Astrocyte (in vitro differentiated cells and primary cell): ENCODE results near the gene GBGT1. TPM values are rescaled to one million over a fixed set of nuclear protein-coding genes. Genes with fewer than 3 reads are reported as not detected.

Source experiments
- DNase-seq: peaks from one replicate; pipeline ENCODE4 v3.0.0-alpha.2; 2010; ENCODE audit warnings: low read depth
- FAIRE-seq: peaks from 2 replicates; lab custom pipeline; 2011; peaks lifted over from hg19 to GRCh38; lab: Jason Lieb, UNC
- H2AFZ ChIP-seq: 2 replicates; pipeline ENCODE4 v1.6.0; 2012; ENCODE audit warnings: low read depth, low read length, inconsistent platforms
- H3K27ac ChIP-seq: 2 replicates; pipeline ENCODE4 v1.5.1; 2011; ENCODE audit warnings: low read depth, low read length, inconsistent platforms
- H3K27me3 ChIP-seq: 2 replicates; pipeline ENCODE4 v1.6.0; 2011; ENCODE audit warnings: low read length, inconsistent platforms; ENCODE audit not compliant: insufficient read depth
- H3K36me3 ChIP-seq: 2 replicates; pipeline ENCODE4 v1.5.1; 2011; ENCODE audit warnings: low read length, inconsistent platforms; ENCODE audit not compliant: insufficient read depth
- H3K4me1 ChIP-seq: 2 replicates; pipeline ENCODE4 v1.5.1; 2011; ENCODE audit warnings: low read length, inconsistent platforms; ENCODE audit not compliant: insufficient read depth
- H3K4me2 ChIP-seq: 2 replicates; pipeline ENCODE4 v1.6.0; 2012; ENCODE audit warnings: low read length, inconsistent platforms
- H3K4me3 ChIP-seq: 2 replicates; pipeline ENCODE4 v1.5.1; 2011; ENCODE audit warnings: low read depth, mild to moderate bottlenecking, low read length, inconsistent platforms; ENCODE audit not compliant: insufficient read depth
- H3K79me2 ChIP-seq: 2 replicates; pipeline ENCODE4 v1.6.0; 2012; ENCODE audit warnings: mild to moderate bottlenecking, low read length, inconsistent platforms; ENCODE audit not compliant: insufficient read depth
- H3K9ac ChIP-seq: 2 replicates; pipeline ENCODE4 v1.6.0; 2012; ENCODE audit warnings: mild to moderate bottlenecking, low read length, inconsistent platforms
- H3K9me3 ChIP-seq: 2 replicates; pipeline ENCODE4 v1.5.1; 2012; ENCODE audit warnings: low read depth, mild to moderate bottlenecking, low read length, inconsistent platforms; ENCODE audit not compliant: insufficient read depth
- H4K20me1 ChIP-seq: 2 replicates; pipeline ENCODE4 v1.6.0; 2012; ENCODE audit warnings: low read length, inconsistent platforms; ENCODE audit not compliant: insufficient read depth
- H3K27ac Mint-ChIP-seq: one replicate; pipeline ENCODE4 v1.8.0; 2021; ENCODE audit warnings: mild to moderate bottlenecking, mixed read lengths; ENCODE audit not compliant: unreplicated experiment
- H3K27me3 Mint-ChIP-seq: one replicate; pipeline ENCODE4 v1.8.0; 2021; ENCODE audit warnings: low read depth, mixed read lengths; ENCODE audit not compliant: unreplicated experiment
- H3K36me3 Mint-ChIP-seq: one replicate; pipeline ENCODE4 v1.8.0; 2021; ENCODE audit warnings: low read depth, mixed read lengths; ENCODE audit not compliant: unreplicated experiment
- H3K4me1 Mint-ChIP-seq: one replicate; pipeline ENCODE4 v1.8.0; 2021; ENCODE audit warnings: low read depth, mixed read lengths; ENCODE audit not compliant: unreplicated experiment
- H3K4me3 Mint-ChIP-seq: one replicate; pipeline ENCODE4 v1.8.0; 2021; ENCODE audit warnings: mild to moderate bottlenecking, moderate library complexity, mixed read lengths; ENCODE audit not compliant: unreplicated experiment
- H3K9me3 Mint-ChIP-seq: one replicate; pipeline ENCODE4 v1.8.0; 2021; ENCODE audit warnings: mild to moderate bottlenecking, mixed read lengths; ENCODE audit not compliant: unreplicated experiment
- EZH2 ChIP-seq: IDR thresholded peaks from 2 replicates; pipeline ENCODE4 v1.6.1; 2012; ENCODE audit warnings: mild to moderate bottlenecking, low read length, inconsistent platforms; ENCODE audit not compliant: insufficient read depth
- total RNA-seq: library from RNA; stranded (reverse); gene quantifications from 2 replicates; pipeline ENCODE4 v1.2.1, GENCODE V29; 2021
- TF ChIP-seq, protein P1 (sequence below): IDR thresholded peaks from 2 replicates; pipeline ENCODE4 v1.5.1; 2011; ENCODE audit warnings: low read depth, mild to moderate bottlenecking, inconsistent platforms, low read length, moderate library complexity; ENCODE audit not compliant: insufficient read depth

The GBGT1 gene
- total RNA-seq, 1 donor from 2014 or later = 8.5 TPM

- Mint-ChIP-seq H3K27ac (no peak overlapping the region), H3K4me3 (no peak overlapping the region), H3K27me3 (peaks cover 43% of the 10 kb centered on the region), H3K36me3 (no peaks in the 10 kb centered on the region), H3K9me3 (no peaks in the 10 kb centered on the region), H3K4me1 (peaks cover 5% of the 10 kb centered on the region)
- no peak overlapping the region for H3K4me3 ChIP-seq
- TF ChIP-seq EZH2 = no peak
- TF ChIP-seq, protein P1, sequence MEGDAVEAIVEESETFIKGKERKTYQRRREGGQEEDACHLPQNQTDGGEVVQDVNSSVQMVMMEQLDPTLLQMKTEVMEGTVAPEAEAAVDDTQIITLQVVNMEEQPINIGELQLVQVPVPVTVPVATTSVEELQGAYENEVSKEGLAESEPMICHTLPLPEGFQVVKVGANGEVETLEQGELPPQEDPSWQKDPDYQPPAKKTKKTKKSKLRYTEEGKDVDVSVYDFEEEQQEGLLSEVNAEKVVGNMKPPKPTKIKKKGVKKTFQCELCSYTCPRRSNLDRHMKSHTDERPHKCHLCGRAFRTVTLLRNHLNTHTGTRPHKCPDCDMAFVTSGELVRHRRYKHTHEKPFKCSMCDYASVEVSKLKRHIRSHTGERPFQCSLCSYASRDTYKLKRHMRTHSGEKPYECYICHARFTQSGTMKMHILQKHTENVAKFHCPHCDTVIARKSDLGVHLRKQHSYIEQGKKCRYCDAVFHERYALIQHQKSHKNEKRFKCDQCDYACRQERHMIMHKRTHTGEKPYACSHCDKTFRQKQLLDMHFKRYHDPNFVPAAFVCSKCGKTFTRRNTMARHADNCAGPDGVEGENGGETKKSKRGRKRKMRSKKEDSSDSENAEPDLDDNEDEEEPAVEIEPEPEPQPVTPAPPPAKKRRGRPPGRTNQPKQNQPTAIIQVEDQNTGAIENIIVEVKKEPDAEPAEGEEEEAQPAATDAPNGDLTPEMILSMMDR = no peak
- H2AFZ ChIP-seq = no peak overlapping the region
- H4K20me1 ChIP-seq = no peaks in the 10 kb centered on the region
- no peaks in the 10 kb centered on the region for H3K79me2 ChIP-seq
- peaks cover 17% of the 10 kb centered on the region for H3K27me3 ChIP-seq
- no peak for FAIRE-seq
- no peaks in the 10 kb centered on the region for H3K4me1 ChIP-seq
- no peak overlapping the region for H3K9ac ChIP-seq
- H3K36me3 ChIP-seq = no peaks in the 10 kb centered on the region
- H3K27ac ChIP-seq = no peak overlapping the region
- no peak for DNase-seq
- no peak overlapping the region for H3K4me2 ChIP-seq
- H3K9me3 ChIP-seq = no peaks in the 10 kb centered on the region
Measured at GRCh38 chr9:133181561-133181960, 17.8 kb upstream of the GBGT1 start.

- peaks cover 3% of the 10 kb centered on the region for H3K4me1 Mint-ChIP-seq
- peaks cover 20% of the 10 kb centered on the region for H3K27me3 ChIP-seq
- H3K27ac ChIP-seq = no peak overlapping the region
- no peak overlapping the region for H2AFZ ChIP-seq
- no peak overlapping the region for H3K4me2 ChIP-seq
- H3K4me3 Mint-ChIP-seq = no peak overlapping the region
- H3K27ac Mint-ChIP-seq = no peak overlapping the region
- no peaks in the 10 kb centered on the region for H3K36me3 Mint-ChIP-seq
- no peak overlapping the region for H3K4me3 ChIP-seq
- no peaks in the 10 kb centered on the region for H3K79me2 ChIP-seq
- no peak overlapping the region for H3K9ac ChIP-seq
- H3K27me3 Mint-ChIP-seq = peaks cover 46% of the 10 kb centered on the region
- FAIRE-seq (no peak), DNase-seq (no peak)
- H4K20me1 ChIP-seq = no peaks in the 10 kb centered on the region
- TF ChIP-seq, protein P1 = no peak
- no peak for TF ChIP-seq EZH2
- H3K4me1 ChIP-seq = no peaks in the 10 kb centered on the region
- H3K9me3 ChIP-seq = no peaks in the 10 kb centered on the region
- no peaks in the 10 kb centered on the region for H3K36me3 ChIP-seq
- no peaks in the 10 kb centered on the region for H3K9me3 Mint-ChIP-seq
Measured at GRCh38 chr9:133180953-133181352, 17.2 kb upstream of the GBGT1 start.

GRCh38 chr9:133173056-133173455, 9.3 kb upstream of the GBGT1 start:
- peaks cover 24% of the 10 kb centered on the region for H3K27me3 ChIP-seq
- Mint-ChIP-seq H3K27ac (no peak overlapping the region), H3K9me3 (no peaks in the 10 kb centered on the region), H3K4me1 (peaks cover 6% of the 10 kb centered on the region), H3K27me3 (peaks cover 49% of the 10 kb centered on the region), H3K4me3 (no peak overlapping the region), H3K36me3 (no peaks in the 10 kb centered on the region)
- H3K4me3 ChIP-seq = no peak overlapping the region
- DNase-seq (no peak), FAIRE-seq (no peak)
- H3K4me2 ChIP-seq = no peak overlapping the region
- H3K9ac ChIP-seq = no peak overlapping the region
- H3K79me2 ChIP-seq = no peaks in the 10 kb centered on the region
- no peaks in the 10 kb centered on the region for H4K20me1 ChIP-seq
- TF ChIP-seq, protein P1 = no peak
- no peak for TF ChIP-seq EZH2
- no peak overlapping the region for H2AFZ ChIP-seq
- H3K4me1 ChIP-seq = no peaks in the 10 kb centered on the region
- H3K36me3 ChIP-seq = no peaks in the 10 kb centered on the region
- H3K9me3 ChIP-seq = no peaks in the 10 kb centered on the region
- H3K27ac ChIP-seq = no peak overlapping the region
